Activated naive CD8-positive, alpha-beta T cell treated with anti-CD3 and anti-CD28 coated beads, Interleukin-2, amount 10 ng/mL, durations not matched to agents 7 days and 5 days (primary cell): Measurements from ENCODE around the gene MIOX. TPM values are rescaled to one million over a fixed set of nuclear protein-coding genes. Genes with fewer than 3 reads are reported as not detected.
"Not testable (repeated sequence)": the region's sequence is repeated elsewhere in the genome, so short reads cannot be mapped to it uniquely, and the experiment has no call there.

Source experiments
- ATAC-seq: fragments of 150-1000 bp; cut with Tn5 transposase; one replicate; pipeline ENCODE4 v1.10.0; 2021; ENCODE audit warnings: low read depth, moderate library complexity
- POLR2A ChIA-PET: fragments of 350-600 bp; sonication (Branson Sonifier 250); formaldehyde crosslinking; loops from one replicate; lab custom pipeline; 2021; ENCODE audit warnings: antibody characterized with exemption; lab: Charles Lee
- DNase-seq: peaks from one replicate; pipeline ENCODE4 v3.0.0; 2021
- H3K27ac Mint-ChIP-seq: one replicate; pipeline ENCODE4 v1.8.0; 2022; ENCODE audit warnings: mild to moderate bottlenecking, mixed read lengths
- H3K27me3 Mint-ChIP-seq: one replicate; pipeline ENCODE4 v1.8.0; 2022; ENCODE audit warnings: mild to moderate bottlenecking, moderate library complexity, mixed read lengths
- H3K36me3 Mint-ChIP-seq: one replicate; pipeline ENCODE4 v1.8.0; 2021; ENCODE audit warnings: mild to moderate bottlenecking, mixed read lengths
- H3K4me1 Mint-ChIP-seq: one replicate; pipeline ENCODE4 v1.8.0; 2021; ENCODE audit warnings: mixed read lengths
- H3K4me3 Mint-ChIP-seq: one replicate; pipeline ENCODE4 v1.8.0; 2022; ENCODE audit warnings: mild to moderate bottlenecking, moderate library complexity, mixed read lengths
- H3K9me3 Mint-ChIP-seq: one replicate; pipeline ENCODE4 v1.8.0; 2021; ENCODE audit warnings: mixed read lengths
- total RNA-seq, 2 experiments: library from RNA; stranded (reverse); gene quantifications; one replicate each; pipeline ENCODE4 v1.2.3, GENCODE V29; 2021

The MIOX gene
- total RNA-seq, 2 experiments from 2014 or later: not detected

- Mint-ChIP-seq H3K9me3 (no peaks in the 10 kb centered on the region), H3K27ac (peak within 1 kb of the TSS; percentile 92), H3K36me3 (peaks cover 5% of the 10 kb centered on the region), H3K4me3 (peak within 1 kb of the TSS; percentile 97), H3K27me3 (no peaks in the 10 kb centered on the region), H3K4me1 (peaks cover 14% of the 10 kb centered on the region)
- ATAC-seq: peak; percentile 78
- POLR2A ChIA-PET: interaction anchor here (0.5 to 6.1 kb wide), 34 partner anchors 9 to 456 kb away, joined by 3 to 175 read pairs (median 4); partner anchors contain the start of genes ADM2, CHKB, HDAC10 and KLHDC7B
- DNase-seq: peak; percentile 96
Observed at GRCh38 chr22:50507421-50507990, 20.8 kb downstream of the MIOX start, which contains the start of gene LMF2. TSS of gene LMF2 (minus strand) at chr22:50507702. CDS start at chr22:50507675, 27 bp downstream.

DNA sequence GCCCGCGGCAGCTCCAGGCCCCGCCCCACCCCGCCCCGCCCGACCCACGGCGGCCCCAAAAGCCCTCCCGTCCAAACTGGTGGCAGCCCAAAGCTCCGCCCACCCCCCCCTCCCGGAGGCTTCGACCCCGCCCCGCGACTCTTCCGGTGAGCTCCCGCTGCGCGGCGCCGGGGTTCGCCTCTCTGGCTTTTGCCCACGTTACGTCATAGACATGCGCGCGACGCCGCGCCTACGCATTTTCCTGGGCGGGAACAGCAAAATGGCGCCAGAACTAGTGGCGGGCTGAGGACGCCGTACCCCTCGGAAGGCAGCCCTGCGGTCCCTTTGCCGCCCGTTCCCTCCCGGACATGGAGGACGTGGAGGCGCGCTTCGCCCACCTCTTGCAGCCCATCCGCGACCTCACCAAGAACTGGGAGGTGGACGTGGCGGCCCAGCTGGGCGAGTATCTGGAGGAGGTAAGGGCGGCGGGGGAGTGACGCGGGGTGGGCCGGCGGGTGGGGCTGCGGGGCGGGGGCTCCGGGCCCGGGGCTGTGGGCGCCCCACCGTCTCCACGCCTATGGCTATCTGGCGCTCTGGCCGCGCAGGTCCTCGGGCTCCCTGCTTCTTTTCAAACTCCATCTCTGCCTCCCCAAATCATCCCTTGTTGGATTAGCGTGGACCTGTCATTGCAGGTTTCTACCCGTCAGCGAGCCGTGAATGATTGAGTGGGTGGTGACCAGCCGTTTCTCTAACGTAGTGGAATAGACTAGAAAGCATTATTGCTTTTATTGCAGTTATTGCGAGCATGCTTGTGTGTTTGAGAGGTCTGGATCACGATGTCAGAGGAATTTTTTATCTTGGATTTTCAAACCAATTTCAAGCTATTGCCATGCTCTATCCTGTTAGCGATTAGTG is 21.6 kb downstream of the MIOX start, which contains the start of gene NCAPH2:
TSS of gene NCAPH2 (plus strand) at position 234 of the 894 bp plus-strand sequence. CDS start at position 348, 114 bp downstream.
- Mint-ChIP-seq H3K36me3 (peaks cover 5% of the 10 kb centered on the region), H3K9me3 (no peaks in the 10 kb centered on the region), H3K27ac (peak within 1 kb of the TSS; percentile 92), H3K4me3 (peak within 1 kb of the TSS; percentile 97), H3K4me1 (peaks cover 14% of the 10 kb centered on the region), H3K27me3 (no peaks in the 10 kb centered on the region)
- ATAC-seq (peak; percentile 72), DNase-seq (peak; percentile 98)
- POLR2A ChIA-PET: interaction anchor here (0.5 to 6.1 kb wide), 36 partner anchors 8 to 457 kb away, joined by 3 to 175 read pairs (median 4); partner anchors contain the start of genes ADM2, CHKB, HDAC10 and KLHDC7B

DNA sequence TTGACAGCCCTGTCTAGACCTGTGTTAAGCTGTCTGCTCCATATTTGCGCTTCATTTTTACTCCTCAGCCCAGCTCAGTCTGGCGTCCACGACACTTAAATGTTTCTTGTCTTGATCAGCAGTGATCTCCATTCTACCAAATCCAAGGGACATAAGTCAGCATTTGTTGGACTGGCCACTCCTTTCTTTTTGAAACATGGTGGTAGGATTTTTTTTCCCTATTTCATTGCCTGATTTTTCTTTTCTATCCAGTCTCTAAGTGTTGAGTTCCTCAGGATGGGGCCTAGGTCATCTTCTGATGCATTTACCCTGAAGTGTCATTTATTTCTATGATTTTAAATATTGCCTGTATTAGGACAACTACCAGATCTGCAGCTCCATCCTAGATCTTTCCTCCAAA is 22.2 kb downstream of the MIOX start:
- Mint-ChIP-seq H3K27ac (peak overlapping the region; percentile 91), H3K27me3 (no peaks in the 10 kb centered on the region), H3K4me1 (peaks cover 14% of the 10 kb centered on the region), H3K36me3 (peaks cover 5% of the 10 kb centered on the region), H3K4me3 (peak overlapping the region; percentile 89), H3K9me3 (no peaks in the 10 kb centered on the region)
- DNase-seq (no peak), ATAC-seq (no peak)
- POLR2A ChIA-PET: interaction anchor here (1.0 to 6.1 kb wide), 13 partner anchors 9 to 318 kb away, joined by 3 to 175 read pairs (median 7); partner anchors contain the start of genes ADM2, HDAC10, SCO2 and SYCE3

DNA sequence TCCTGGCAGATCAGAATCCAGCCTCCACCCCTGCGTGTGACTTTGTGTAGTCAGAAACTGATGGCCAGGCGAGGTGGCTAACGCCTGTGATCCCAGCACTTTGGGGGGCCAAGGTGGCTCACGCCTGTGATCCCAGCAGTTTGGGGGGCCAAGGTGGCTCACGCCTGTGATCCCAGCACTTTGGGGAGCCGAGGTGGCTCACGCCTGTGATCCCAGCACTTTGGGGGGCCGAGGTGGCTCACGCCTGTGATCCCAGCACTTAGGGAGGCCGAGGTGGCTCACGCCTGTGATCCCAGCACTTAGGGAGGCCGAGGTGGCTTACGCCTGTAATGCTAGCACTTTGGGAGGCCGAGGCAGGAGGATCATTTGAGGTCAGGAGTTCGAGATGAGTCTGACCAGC is 26.5 kb downstream of the MIOX start:
- H3K4me3 Mint-ChIP-seq: no peak overlapping the region
- no peaks in the 10 kb centered on the region for H3K27me3 Mint-ChIP-seq
- ATAC-seq: no peak
- POLR2A ChIA-PET: interaction anchor here (2.5 to 6.1 kb wide), 2 partner anchors 11 to 13 kb away, joined by 13 to 175 read pairs; partner anchors contain the start of gene SCO2
- peaks cover 10% of the 10 kb centered on the region for H3K36me3 Mint-ChIP-seq
- no peak for DNase-seq
- no peaks in the 10 kb centered on the region for H3K9me3 Mint-ChIP-seq
- no peak overlapping the region for H3K27ac Mint-ChIP-seq
- peaks cover 22% of the 10 kb centered on the region for H3K4me1 Mint-ChIP-seq

DNA sequence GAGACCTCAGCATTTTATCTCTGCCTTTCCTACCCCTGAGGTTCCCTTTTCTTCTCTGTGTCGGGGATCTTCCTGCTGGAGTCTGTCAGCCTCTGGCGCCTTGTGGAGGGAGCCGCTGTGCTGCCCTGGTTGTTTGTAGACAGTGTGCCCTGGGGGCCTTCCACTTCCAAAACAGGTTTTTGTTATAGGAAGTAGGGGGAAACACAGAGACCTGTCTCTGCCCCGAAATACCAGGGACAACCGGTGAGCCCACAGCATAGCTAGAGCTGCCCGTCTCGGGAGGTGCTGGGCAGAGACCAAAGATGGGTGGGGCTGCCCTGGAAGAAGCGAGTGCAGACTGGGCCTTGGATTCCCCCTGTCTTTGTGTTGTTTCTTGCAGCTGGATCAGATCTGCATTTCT is 29.4 kb downstream of the MIOX start:
- H3K36me3 Mint-ChIP-seq: peaks cover 17% of the 10 kb centered on the region
- no peak for DNase-seq
- no peak overlapping the region for H3K27ac Mint-ChIP-seq

GRCh38 chr22:50516891-50517290 is 30.2 kb downstream of the MIOX start:
- DNase-seq: no peak
- ATAC-seq: no peak
- no peak overlapping the region for H3K27ac Mint-ChIP-seq
- peaks cover 18% of the 10 kb centered on the region for H3K36me3 Mint-ChIP-seq
- H3K27me3 Mint-ChIP-seq: no peaks in the 10 kb centered on the region
- no peak overlapping the region for H3K4me3 Mint-ChIP-seq
- peaks cover 12% of the 10 kb centered on the region for H3K4me1 Mint-ChIP-seq
- POLR2A ChIA-PET: interaction anchor here (1.0 to 1.6 kb wide), 3 partner anchors 9 kb away, joined by 3 to 7 read pairs (median 3); partner anchors contain the start of genes LMF2, NCAPH2 and SCO2
- no peaks in the 10 kb centered on the region for H3K9me3 Mint-ChIP-seq

More for the DNA sequence above, 29.4 kb downstream of the MIOX start:
- Mint-ChIP-seq H3K9me3 (no peaks in the 10 kb centered on the region), H3K4me3 (no peak overlapping the region), H3K27me3 (no peaks in the 10 kb centered on the region), H3K4me1 (peaks cover 12% of the 10 kb centered on the region)
- POLR2A ChIA-PET: interaction anchor here (1.0 kb wide), 1 partner anchor 8 kb away, joined by 3 read pairs; the partner anchor contains the start of genes LMF2 and NCAPH2
- no peak for ATAC-seq

- DNase-seq: no peak
- no peak overlapping the region for H3K4me3 Mint-ChIP-seq
- no peak overlapping the region for H3K27ac Mint-ChIP-seq
- H3K4me1 Mint-ChIP-seq: peaks cover 8% of the 10 kb centered on the region
- peaks cover 13% of the 10 kb centered on the region for H3K36me3 Mint-ChIP-seq
- no peaks in the 10 kb centered on the region for H3K9me3 Mint-ChIP-seq
- POLR2A ChIA-PET: interaction anchor here (0.6 to 1.6 kb wide), 3 partner anchors 8 to 16 kb away, joined by 3 to 7 read pairs (median 4); partner anchors contain the start of genes LMF2, NCAPH2 and SCO2
- no peaks in the 10 kb centered on the region for H3K27me3 Mint-ChIP-seq
- no peak for ATAC-seq
Observed at GRCh38 chr22:50517495-50518260, 31.0 kb downstream of the MIOX start.

DNA sequence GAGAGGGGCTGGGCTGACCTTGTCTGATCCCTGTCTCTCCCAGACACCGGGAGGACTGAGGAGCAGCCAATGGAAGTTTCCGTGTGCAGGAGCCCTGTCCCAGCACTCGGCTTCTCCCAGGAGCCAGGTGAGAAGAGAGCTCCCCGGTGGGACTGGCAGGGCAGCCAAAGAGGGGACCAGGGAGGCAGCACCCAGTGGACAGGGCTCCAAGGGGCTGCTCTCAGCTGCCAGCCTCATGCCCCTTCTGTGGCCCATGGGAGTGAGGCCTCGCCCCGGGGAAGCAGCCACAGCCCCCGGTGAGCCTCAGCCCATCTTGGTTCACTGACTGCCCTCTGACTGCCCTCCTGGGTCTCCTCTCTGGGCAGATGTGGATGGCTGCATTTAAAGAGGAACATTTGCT is 31.9 kb downstream of the MIOX start:
- DNase-seq: no peak
- H3K27ac Mint-ChIP-seq: no peak overlapping the region
- peaks cover 15% of the 10 kb centered on the region for H3K36me3 Mint-ChIP-seq
- H3K4me1 Mint-ChIP-seq: peaks cover 10% of the 10 kb centered on the region
- H3K4me3 Mint-ChIP-seq: no peak overlapping the region
- no peak for ATAC-seq
- POLR2A ChIA-PET: interaction anchor here (1.3 kb wide), 1 partner anchor 11 kb away, joined by 7 read pairs; the partner anchor contains the start of genes LMF2 and NCAPH2
- no peaks in the 10 kb centered on the region for H3K27me3 Mint-ChIP-seq
- no peaks in the 10 kb centered on the region for H3K9me3 Mint-ChIP-seq

DNA sequence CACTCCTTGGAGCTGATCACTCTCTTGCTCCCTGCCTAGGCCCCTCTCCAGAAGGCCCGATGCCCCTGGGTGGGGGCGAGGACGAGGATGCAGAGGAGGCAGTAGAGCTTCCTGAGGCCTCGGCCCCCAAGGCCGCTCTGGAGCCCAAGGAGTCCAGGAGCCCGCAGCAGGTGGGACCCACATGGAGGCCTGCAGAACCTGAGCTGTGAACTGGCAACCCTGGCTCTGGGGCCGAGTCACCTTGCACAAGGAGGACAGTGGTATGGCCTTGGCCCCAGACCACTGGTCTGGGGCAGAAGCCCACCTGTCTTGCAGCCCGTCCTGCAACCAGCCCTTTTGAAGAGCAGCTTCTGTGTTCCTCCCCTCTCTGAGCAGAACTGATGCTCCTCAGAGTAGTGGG is 32.5 kb downstream of the MIOX start:
- Mint-ChIP-seq H3K4me1 (peaks cover 10% of the 10 kb centered on the region), H3K36me3 (peaks cover 15% of the 10 kb centered on the region), H3K9me3 (no peaks in the 10 kb centered on the region), H3K27ac (no peak overlapping the region), H3K27me3 (no peaks in the 10 kb centered on the region), H3K4me3 (no peak overlapping the region)
- DNase-seq (no peak), ATAC-seq (no peak)
- POLR2A ChIA-PET: interaction anchor here (1.3 kb wide), 1 partner anchor 11 kb away, joined by 7 read pairs; the partner anchor contains the start of genes LMF2 and NCAPH2

DNA sequence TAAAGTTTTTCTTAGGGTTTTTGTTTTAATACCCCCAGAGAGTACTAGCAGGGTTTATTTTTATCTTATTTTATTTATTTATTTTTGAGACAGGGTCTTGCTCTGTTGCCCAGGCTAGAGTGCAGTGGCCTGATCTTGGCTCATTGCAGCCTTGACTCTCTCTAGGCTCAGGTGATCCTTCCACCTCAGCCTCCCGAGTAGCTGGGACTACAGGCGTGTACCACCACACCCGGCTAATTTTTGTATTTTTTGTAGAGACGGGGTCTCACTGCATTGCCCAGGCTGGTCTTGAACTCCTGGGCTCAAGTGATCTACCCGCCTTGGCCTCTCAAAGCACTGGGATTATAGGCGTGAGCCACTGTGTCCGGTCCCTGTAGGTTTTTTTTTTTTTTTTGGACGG is 33.5 kb downstream of the MIOX start:
- H3K27me3 Mint-ChIP-seq, POLR2A ChIA-PET, H3K27ac Mint-ChIP-seq, H3K4me3 Mint-ChIP-seq, DNase-seq, ATAC-seq, H3K9me3 Mint-ChIP-seq: not testable (repeated sequence)
- H3K4me1 Mint-ChIP-seq: peaks cover 12% of the 10 kb centered on the region
- peaks cover 16% of the 10 kb centered on the region for H3K36me3 Mint-ChIP-seq

GRCh38 chr22:50520826-50521453 is 34.3 kb downstream of the MIOX start:
- H3K36me3 Mint-ChIP-seq: peaks cover 14% of the 10 kb centered on the region
- peaks cover 9% of the 10 kb centered on the region for H3K4me1 Mint-ChIP-seq

DNA sequence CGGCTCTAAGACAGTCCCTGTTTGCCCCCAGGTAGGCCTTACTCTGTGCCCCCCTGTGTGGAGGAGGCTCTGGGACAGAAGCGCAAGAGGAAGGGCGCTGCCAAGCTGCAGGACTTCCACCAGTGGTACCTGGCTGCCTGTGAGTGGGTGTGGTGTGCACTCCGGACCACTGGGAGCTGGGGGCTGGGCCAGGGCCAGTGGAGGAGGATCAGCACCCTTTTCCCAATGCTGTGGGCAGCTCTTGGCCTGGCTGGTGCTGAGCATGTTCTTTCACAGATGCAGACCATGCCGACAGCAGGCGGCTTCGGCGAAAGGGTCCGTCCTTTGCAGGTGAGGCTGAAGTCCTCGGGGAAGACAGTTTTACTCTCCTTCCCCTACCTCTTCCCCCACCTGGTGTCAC is 35.1 kb downstream of the MIOX start:
- Mint-ChIP-seq H3K4me1 (peaks cover 8% of the 10 kb centered on the region), H3K27me3 (no peaks in the 10 kb centered on the region), H3K9me3 (no peaks in the 10 kb centered on the region), H3K4me3 (no peak overlapping the region), H3K36me3 (peaks cover 14% of the 10 kb centered on the region), H3K27ac (no peak overlapping the region)
- no peak for DNase-seq
- no peak for ATAC-seq
- POLR2A ChIA-PET: interaction anchor here (1.4 to 5.4 kb wide), 2 partner anchors 12 to 27 kb away, joined by 7 to 175 read pairs; partner anchors contain the start of genes LMF2 and NCAPH2

More at GRCh38 chr22:50520826-50521453, 34.3 kb downstream of the MIOX start:
- POLR2A ChIA-PET: interaction anchor here (5.4 kb wide), 1 partner anchor 11 kb away, joined by 175 read pairs; the partner anchor contains the start of genes LMF2 and NCAPH2
- Mint-ChIP-seq H3K27me3 (no peaks in the 10 kb centered on the region), H3K4me3 (no peak overlapping the region), H3K27ac (no peak overlapping the region), H3K9me3 (no peaks in the 10 kb centered on the region)
- ATAC-seq: no peak
- no peak for DNase-seq
